Measurements from ENCODE around the gene MEX3A. TPM values are rescaled to one million over a fixed set of nuclear protein-coding genes. Genes with fewer than 3 reads are reported as not detected.

MEX3A gene
- total and polyA plus RNA-seq, 2 experiments from 2014 or later = 18.5 to 38.1 TPM

- H3K27ac Mint-ChIP-seq = peak overlapping the region; percentile 98
- H3K36me3 Mint-ChIP-seq (ENCODE audit: low read depth) = peaks cover 3% of the 10 kb centered on the region; the same call in 2 of the 3 replicates
- no peaks in the 10 kb centered on the region for H3K9me2 ChIP-seq (ENCODE audit: insufficient read depth)
- H3K4me2 ChIP-seq = peak overlapping the region; percentile 66
- peaks cover 3% of the 10 kb centered on the region; the same call in 1 of the 2 replicates for H3K36me3 ChIP-seq (ENCODE audit: insufficient read depth)
- no peaks in the 10 kb centered on the region for H3K9me3 Mint-ChIP-seq
- H3K4me1 Mint-ChIP-seq = peaks cover 41% of the 10 kb centered on the region
- H2AFZ ChIP-seq = no peak overlapping the region
- no peak for DNase-seq (ENCODE audit: low spot score)
- peaks cover 8% of the 10 kb centered on the region; the same call in 1 of the 2 replicates for H3F3A ChIP-seq (replicated peaks; ENCODE audit: low read depth)
- peaks cover 20% of the 10 kb centered on the region for H3K27me3 Mint-ChIP-seq (ENCODE audit: insufficient read depth, low read depth, poor library complexity)
- peaks cover 35% of the 10 kb centered on the region for H3K4me1 ChIP-seq (ENCODE audit: insufficient read depth)
- peak overlapping the region; percentile 96 for H3K27ac ChIP-seq (ENCODE audit: low read depth)
- ATAC-seq = no peak
- H3K4me3 Mint-ChIP-seq = no peak overlapping the region; the same call in 2 of the 3 replicates
- TF ChIP-seq JUNB (IDR thresholded peaks at IDR 0.05; ENCODE audit: unreplicated experiment) (no peak), NANOG (IDR thresholded peaks at IDR 0.05; ENCODE audit: borderline replicate concordance) (no peak), POLR2AphosphoS5 (IDR thresholded peaks at IDR 0.05; ENCODE audit: low read depth) (no peak)
- H3K27me3 ChIP-seq (ENCODE audit: insufficient read depth) = no peaks in the 10 kb centered on the region
- H4K20me1 ChIP-seq (replicated peaks; ENCODE audit: insufficient read depth) = no peaks in the 10 kb centered on the region
- H3K79me2 ChIP-seq (replicated peaks; ENCODE audit: insufficient read depth) = peaks cover 10% of the 10 kb centered on the region
- no peak overlapping the region for H3K4me3 ChIP-seq
Observed at GRCh38 chr1:156128654-156129597, 46.7 kb upstream of the MEX3A start.

GRCh38 chr1:156128308-156128653, 46.0 kb upstream of the MEX3A start:
- DNase-seq (ENCODE audit: low spot score) = no peak
- peaks cover 47% of the 10 kb centered on the region for H3K4me1 Mint-ChIP-seq
- no peaks in the 10 kb centered on the region for H3K9me2 ChIP-seq (ENCODE audit: insufficient read depth)
- H3K4me3 Mint-ChIP-seq = no peak overlapping the region; the same call in 2 of the 3 replicates
- no peaks in the 10 kb centered on the region for H4K20me1 ChIP-seq (replicated peaks; ENCODE audit: insufficient read depth)
- TF ChIP-seq REST (IDR thresholded peaks at IDR 0.05; ENCODE audit: unreplicated experiment) (no peak), JUNB (IDR thresholded peaks at IDR 0.05; ENCODE audit: unreplicated experiment) (no peak), ZNF462 (CRISPR knock-in tag; IDR thresholded peaks at IDR 0.05) (no peak), EZH2phosphoT487 (IDR thresholded peaks at IDR 0.05; ENCODE audit: unreplicated experiment) (no peak), CREB1 (CRISPR knock-in tag; IDR thresholded peaks at IDR 0.05; ENCODE audit: low read depth) (no peak)
- no peak for ATAC-seq
- peaks cover 26% of the 10 kb centered on the region for H3K27me3 Mint-ChIP-seq (ENCODE audit: insufficient read depth, low read depth, poor library complexity)
- no peak overlapping the region for H2AFZ ChIP-seq
- H3F3A ChIP-seq (replicated peaks; ENCODE audit: low read depth) = peaks cover 8% of the 10 kb centered on the region; the same call in 1 of the 2 replicates
- H3K27ac Mint-ChIP-seq = 0 out of 2 replicates have a peak overlapping the region, but pooled peaks have one; percentile 98
- peaks cover 3% of the 10 kb centered on the region; the same call in 2 of the 3 replicates for H3K36me3 Mint-ChIP-seq (ENCODE audit: low read depth)
- H3K79me2 ChIP-seq (replicated peaks; ENCODE audit: insufficient read depth) = peaks cover 10% of the 10 kb centered on the region
- H3K27me3 ChIP-seq (ENCODE audit: insufficient read depth) = no peaks in the 10 kb centered on the region
- no peak overlapping the region for H3K4me3 ChIP-seq
- peaks cover 41% of the 10 kb centered on the region for H3K4me1 ChIP-seq (ENCODE audit: insufficient read depth)
- H3K9me3 Mint-ChIP-seq = no peaks in the 10 kb centered on the region
- H3K36me3 ChIP-seq (ENCODE audit: insufficient read depth) = peaks cover 3% of the 10 kb centered on the region; the same call in 1 of the 2 replicates
- H3K27ac ChIP-seq (ENCODE audit: low read depth) = no peak overlapping the region; the same call in 1 of the 2 replicates
- 0 out of 2 replicates have a peak overlapping the region, but pooled peaks have one; percentile 32 for H3K4me2 ChIP-seq
